ENCODE results near the gene ACTR3. TPM values are rescaled to one million over a fixed set of nuclear protein-coding genes. Genes with fewer than 3 reads are reported as not detected.

ACTR3 gene
- total and polyA plus RNA-seq, 10 of the 15 experiments (the other 5 are each of a cell fraction or from before 2014, with no cell fraction given), result 79.1 to 616 (median 471) TPM

DNA sequence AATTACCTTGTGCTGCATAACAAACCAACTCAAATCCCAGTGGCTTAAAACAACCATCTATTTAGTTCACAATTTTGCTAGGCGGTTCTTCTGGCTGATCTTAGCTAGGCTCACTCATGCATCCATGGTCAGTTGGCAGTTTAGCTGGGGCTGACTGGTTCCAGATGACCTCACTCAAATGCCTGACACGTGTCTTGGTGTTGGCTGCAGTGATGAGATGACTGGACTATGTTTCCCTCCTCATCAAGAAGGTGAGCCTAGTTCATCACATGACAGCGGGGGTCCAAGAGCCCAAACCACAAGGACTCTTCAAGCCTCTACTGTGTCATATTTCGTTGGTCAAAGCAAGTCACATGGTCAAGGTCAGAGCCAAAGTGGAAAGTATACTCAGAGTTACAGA lies 42.7 kb upstream of the ACTR3 start:
- Histone ChIP-seq H4K20me1 (ENCODE audit: control insufficient read depth, insufficient read depth) (no peaks in the 10 kb centered on the region), H3K4me3 (no peak overlapping the region), H3K9me3 (replicated peaks; ENCODE audit: control insufficient read depth, insufficient read depth, low read length) (no peaks in the 10 kb centered on the region), H3K4me1 (ENCODE audit: control insufficient read depth, insufficient read depth, low read length) (no peaks in the 10 kb centered on the region), H2AFZ (ENCODE audit: control insufficient read depth, low read depth, low read length) (no peak overlapping the region), H3K27me3 (replicated peaks in 1 of 2; ENCODE audit: control insufficient read depth in 2 of 2, insufficient read depth in 2 of 2, low read length in 1 of 2) (no peaks in the 10 kb centered on the region), H3K36me3 (ENCODE audit: control insufficient read depth in 2 of 2, insufficient read depth in 2 of 2, low read length in 1 of 2) (no peaks in the 10 kb centered on the region), H3K4me2 (ENCODE audit: control insufficient read depth, insufficient read depth) (no peak overlapping the region), H3K9ac (ENCODE audit: control insufficient read depth, insufficient read depth, low read length) (no peak overlapping the region), H3K27ac (ENCODE audit: control insufficient read depth, insufficient read depth) (no peak overlapping the region), H3K79me2 (ENCODE audit: control insufficient read depth, insufficient read depth, low read length) (no peaks in the 10 kb centered on the region)
- TF ChIP-seq PAX8 (IDR thresholded peaks at IDR 0.05), result no peak
- TF ChIP-seq DPF2 (IDR thresholded peaks at IDR 0.05), result no peak
- TF ChIP-seq EGR1 (IDR thresholded peaks at IDR 0.05; ENCODE audit: borderline replicate concordance in 1 of 2, low read depth in 2 of 2, low read length in 2 of 2), result no peak
- TF ChIP-seq ZNF217 (IDR thresholded peaks at IDR 0.05), result no peak
- no peak for TF ChIP-seq ETV6 (conservative IDR thresholded peaks at IDR 0.05 in 1 of 2, IDR thresholded peaks at IDR 0.05 in 1 of 2; ENCODE audit: borderline replicate concordance in 1 of 2, low read depth in 1 of 2)
- TF ChIP-seq, protein P1, sequence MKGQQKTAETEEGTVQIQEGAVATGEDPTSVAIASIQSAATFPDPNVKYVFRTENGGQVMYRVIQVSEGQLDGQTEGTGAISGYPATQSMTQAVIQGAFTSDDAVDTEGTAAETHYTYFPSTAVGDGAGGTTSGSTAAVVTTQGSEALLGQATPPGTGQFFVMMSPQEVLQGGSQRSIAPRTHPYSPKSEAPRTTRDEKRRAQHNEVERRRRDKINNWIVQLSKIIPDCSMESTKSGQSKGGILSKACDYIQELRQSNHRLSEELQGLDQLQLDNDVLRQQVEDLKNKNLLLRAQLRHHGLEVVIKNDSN (IDR thresholded peaks at IDR 0.05; ENCODE audit: borderline replicate concordance, extremely low read length, insufficient read depth, low read depth, low read length), result no peak
- TF ChIP-seq POU2F2 (IDR thresholded peaks at IDR 0.05; ENCODE audit: borderline replicate concordance, low read depth, low read length), result no peak
- peak; percentile 51; the same call in 1 of the 2 replicates for TF ChIP-seq RUNX3 (IDR thresholded peaks at IDR 0.05; ENCODE audit: low read length)
- TF ChIP-seq NFYB (IDR thresholded peaks at IDR 0.05; ENCODE audit: insufficient read depth, low read depth, low read length), result 0 out of 2 replicates have a peak, but pooled peaks have one; percentile 24
- TF ChIP-seq, protein P2, sequence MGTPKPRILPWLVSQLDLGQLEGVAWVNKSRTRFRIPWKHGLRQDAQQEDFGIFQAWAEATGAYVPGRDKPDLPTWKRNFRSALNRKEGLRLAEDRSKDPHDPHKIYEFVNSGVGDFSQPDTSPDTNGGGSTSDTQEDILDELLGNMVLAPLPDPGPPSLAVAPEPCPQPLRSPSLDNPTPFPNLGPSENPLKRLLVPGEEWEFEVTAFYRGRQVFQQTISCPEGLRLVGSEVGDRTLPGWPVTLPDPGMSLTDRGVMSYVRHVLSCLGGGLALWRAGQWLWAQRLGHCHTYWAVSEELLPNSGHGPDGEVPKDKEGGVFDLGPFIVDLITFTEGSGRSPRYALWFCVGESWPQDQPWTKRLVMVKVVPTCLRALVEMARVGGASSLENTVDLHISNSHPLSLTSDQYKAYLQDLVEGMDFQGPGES (IDR thresholded peaks at IDR 0.05), result no peak
- TF ChIP-seq BHLHE40 (IDR thresholded peaks at IDR 0.05; ENCODE audit: borderline replicate concordance in 1 of 2, low read depth in 2 of 2, low read length in 1 of 2), result peak in 1 of 2 experiments; percentile 63; a peak in 1 of 4 replicates
- TF ChIP-seq RAD51 (IDR thresholded peaks at IDR 0.05), result 0 out of 2 replicates have a peak, but pooled peaks have one; percentile 42
- TF ChIP-seq ATF7 (IDR thresholded peaks at IDR 0.05; ENCODE audit: low read depth), result peak; percentile 33; the same call in 1 of the 2 replicates
- TF ChIP-seq HDAC6 (IDR thresholded peaks at IDR 0.05; ENCODE audit: unreplicated experiment), result no peak
- no peak for TF ChIP-seq NFXL1 (IDR thresholded peaks at IDR 0.05; ENCODE audit: borderline replicate concordance)
- TF ChIP-seq BCL11A (IDR thresholded peaks at IDR 0.05; ENCODE audit: low read depth, low read length), result no peak
- no peak for TF ChIP-seq SMAD1 (IDR thresholded peaks at IDR 0.05; ENCODE audit: low read depth, partially characterized antibody)
- TF ChIP-seq FOS (IDR thresholded peaks at IDR 0.05; ENCODE audit: borderline replicate concordance, extremely low read depth, insufficient read length), result no peak
- TF ChIP-seq RBBP5 (conservative IDR thresholded peaks at IDR 0.05), result no peak
- WGBS (ENCODE audit: insufficient coverage, insufficient replicate concordance, low lambda C conversion rate, missing lambda C conversion rate), result 60% methylated on average over 4 of the region's 4 CpGs
- FAIRE-seq (no peak), ATAC-seq (peak; percentile 90), DNase-seq (ENCODE audit: low read depth, low spot score) (no peak)
- SMC1A ChIA-PET (ENCODE audit: uncharacterized antibody, unreplicated experiment), result interaction anchor here (1.0 to 1.1 kb wide), 2 partner anchors 38 to 47 kb away, joined by 3 read pairs; no protein-coding TSS in a partner anchor
- CTCF ChIA-PET, result no interaction called here
- BruUV-seq (replicated peaks), result no TSS peak
- in situ Hi-C loops (cut with MboI), result no loop called here
- RAD21 ChIA-PET (ENCODE audit: unreplicated experiment), result no interaction called here
- intact Hi-C loops (cut with micrococcal nuclease; ENCODE audit: unreplicated experiment), result loop anchor here (5.0 kb wide), 1 partner anchor 40 kb away; no protein-coding TSS in a partner anchor
- POLR2A ChIA-PET, result no interaction called here
